ENCODE results near the gene ALDH8A1. TPM values are rescaled to one million over a fixed set of nuclear protein-coding genes. Genes with fewer than 3 reads are reported as not detected.

The ALDH8A1 gene
- 0.69 TPM for total RNA-seq (2013)
- under 1 TPM in 1 of 3 donors, not detected in 2; 0.77 TPM for polyA plus RNA-seq
- 0.08 TPM in 1 of 2 replicates, not detected in the other for polyA minus RNA-seq
- total RNA-seq = 0.34 to 4.2 (median 1.1) reads per million in 11 experiments

- Mint-ChIP-seq H3K27ac (no peak within 1 kb of the TSS), H3K36me3 (no peaks in the 10 kb centered on the region), H3K4me1 (no peaks in the 10 kb centered on the region), H3K27me3 (ENCODE audit: low read depth in 3 of 3) (peaks cover 0 to 3% (median 3%) of the 10 kb centered on the region in 3 donors), H3K9me3 (peaks cover 0 to 2% (median 0%) of the 10 kb centered on the region in 7 donors), H3K4me3 (no peak within 1 kb of the TSS)
- intact Hi-C loops (cut with micrococcal nuclease) = loop anchor here in 1 of 2 donors (10.0 kb wide), 1 partner anchor 795 kb away; no protein-coding TSS in a partner anchor
- Histone ChIP-seq H3K4me1 (ENCODE audit: control insufficient read depth in 1 of 2, insufficient read depth in 2 of 2, low read length in 2 of 2) (no peaks in the 10 kb centered on the region), H3K79me2 (ENCODE audit: insufficient read depth, low read length) (no peaks in the 10 kb centered on the region), H2AFZ (ENCODE audit: insufficient read depth, low read depth, low read length, poor library complexity, severe bottlenecking) (no peak within 1 kb of the TSS), H3K36me3 (replicated peaks in 1 of 2; ENCODE audit: control insufficient read depth in 1 of 2, insufficient read depth in 2 of 2, low read length in 2 of 2) (no peaks in the 10 kb centered on the region), H3K4me2 (replicated peaks; ENCODE audit: extremely low read depth, low read length, poor library complexity, severe bottlenecking) (no peak within 1 kb of the TSS), H3K4me3 (replicated peaks in 1 of 3; ENCODE audit: low read depth in 2 of 3, low read length in 3 of 3) (no peak within 1 kb of the TSS), H3K9ac (ENCODE audit: insufficient read depth, low read length, poor library complexity, severe bottlenecking) (no peak within 1 kb of the TSS), H3K27ac (ENCODE audit: low read depth in 1 of 2, low read length in 2 of 2) (no peak within 1 kb of the TSS), H3K9me3 (replicated peaks in 1 of 2; ENCODE audit: control insufficient read depth in 1 of 2, insufficient read depth in 1 of 2, low read length in 2 of 2) (no peaks in the 10 kb centered on the region), H4K20me1 (ENCODE audit: insufficient read depth, low read length) (no peaks in the 10 kb centered on the region), H3K27me3 (ENCODE audit: control insufficient read depth in 2 of 2, insufficient read depth in 2 of 2, low read length in 2 of 2) (no peaks in the 10 kb centered on the region)
- WGBS (ENCODE audit: insufficient coverage) = no CpG with 5 or more reads among the region's 4 CpGs
- no peak for DNase-seq
- TF ChIP-seq CTCF (IDR thresholded peaks at IDR 0.05) = no peak
These were observed at the start of gene ALDH8A1 for GRCh38 chr6:134949927-134950326. ALDH8A1 (minus strand) TSS chr6:134950101; CDS start chr6:134950053, 48 bp downstream.

GRCh38 chr6:134999107-134999506, 49.2 kb upstream of the ALDH8A1 start:
- no peak for DNase-seq
- intact Hi-C loops (cut with micrococcal nuclease) = no loop called here
- Histone ChIP-seq H3K9ac (ENCODE audit: insufficient read depth, low read length, poor library complexity, severe bottlenecking) (no peak overlapping the region), H3K4me3 (replicated peaks in 1 of 3; ENCODE audit: low read depth in 2 of 3, low read length in 3 of 3) (no peak overlapping the region), H3K27ac (ENCODE audit: low read depth in 1 of 2, low read length in 2 of 2) (no peak overlapping the region), H3K9me3 (replicated peaks in 1 of 2; ENCODE audit: control insufficient read depth in 1 of 2, insufficient read depth in 1 of 2, low read length in 2 of 2) (no peaks in the 10 kb centered on the region), H3K4me1 (ENCODE audit: control insufficient read depth in 1 of 2, insufficient read depth in 2 of 2, low read length in 2 of 2) (no peaks in the 10 kb centered on the region), H3K4me2 (replicated peaks; ENCODE audit: extremely low read depth, low read length, poor library complexity, severe bottlenecking) (no peak overlapping the region), H3K36me3 (replicated peaks in 1 of 2; ENCODE audit: control insufficient read depth in 1 of 2, insufficient read depth in 2 of 2, low read length in 2 of 2) (peaks cover 36 to 70% of the 10 kb centered on the region in 2 donors), H2AFZ (ENCODE audit: insufficient read depth, low read depth, low read length, poor library complexity, severe bottlenecking) (no peak overlapping the region), H3K79me2 (ENCODE audit: insufficient read depth, low read length) (no peaks in the 10 kb centered on the region), H4K20me1 (ENCODE audit: insufficient read depth, low read length) (no peaks in the 10 kb centered on the region), H3K27me3 (ENCODE audit: control insufficient read depth in 2 of 2, insufficient read depth in 2 of 2, low read length in 2 of 2) (no peaks in the 10 kb centered on the region)
- no peak overlapping the region for H3K4me3 Mint-ChIP-seq
- no peaks in the 10 kb centered on the region for H3K4me1 Mint-ChIP-seq
- H3K27ac Mint-ChIP-seq = no peak overlapping the region
- WGBS (ENCODE audit: insufficient coverage) = no CpG with 5 or more reads among the region's 1 CpG
- no peak for TF ChIP-seq CTCF (IDR thresholded peaks at IDR 0.05)
- H3K27me3 Mint-ChIP-seq (ENCODE audit: low read depth in 3 of 3) = no peaks in the 10 kb centered on the region
- peaks cover 38 to 52% of the 10 kb centered on the region in 2 donors for H3K36me3 Mint-ChIP-seq
- H3K9me3 Mint-ChIP-seq = no peaks in the 10 kb centered on the region

All from CD14-positive monocyte (primary cell).